B cell (primary cell): ENCODE results near the gene NECTIN4. TPM values are rescaled to one million over a fixed set of nuclear protein-coding genes. Genes with fewer than 3 reads are reported as not detected.
A peak's percentile ranks its signal among the peaks of the same experiment; 100 is the strongest.

Source experiments
- ATAC-seq: fragments of 200-7000 bp; cut with Tn5 transposase; one replicate; pipeline ENCODE4 v1.10.0; 2021; ENCODE audit warnings: low read depth, mild to moderate bottlenecking, moderate number of reproducible peaks, moderate library complexity
- CTCF ChIA-PET: fragments of 350-600 bp; sonication (Branson Sonifier 250); formaldehyde crosslinking; loops from one replicate; lab custom pipeline; 2021; ENCODE audit warnings: antibody characterized with exemption, inconsistent platforms; lab: Charles Lee
- POLR2A ChIA-PET: fragments of 350-600 bp; sonication (Branson Sonifier 250); formaldehyde crosslinking; loops from one replicate; lab custom pipeline; 2021; ENCODE audit warnings: antibody characterized with exemption; lab: Charles Lee
- DNase-seq: peaks from one replicate; pipeline ENCODE4 v3.0.0; 2013
- H2AFZ ChIP-seq: 2 replicates; pipeline ENCODE4 v1.6.1; 2012; ENCODE audit warnings: mild to moderate bottlenecking, low read depth, low read length; ENCODE audit not compliant: insufficient read depth, poor library complexity, severe bottlenecking
- H3K27ac ChIP-seq, 2 donors: 1 replicate in 1 of 2; 2 replicates in 1 of 2; pipeline ENCODE4 v1.5.1; 2012 to 2013; ENCODE audit warnings: low read length in 2 of 2, mild to moderate bottlenecking in 2 of 2, moderate library complexity in 1 of 2
- H3K27me3 ChIP-seq, 4 experiments: fragments of 200-600 bp in 1 of 4; sonication (generic) in 1 of 4; replicated peaks in 1 of 4; 1 replicate in 2 of 4; 2 replicates in 2 of 4; pipeline versions ENCODE4 v1.6.1 to v1.7.0; 2013 to 2016; ENCODE audit warnings: low read length in 3 of 4, mild to moderate bottlenecking in 2 of 4, mixed read lengths in 1 of 4, moderate library complexity in 1 of 4; ENCODE audit not compliant: insufficient read depth in 4 of 4, control insufficient read depth in 3 of 4; ENCODE audit errors: control extremely low read depth in 1 of 4
- H3K36me3 ChIP-seq, 2 experiments: replicated peaks in 1 of 2; 1 replicate in 1 of 2; 2 replicates in 1 of 2; pipeline versions ENCODE4 v1.6.1 to v1.7.1; 2013; ENCODE audit warnings: low read length in 1 of 2; ENCODE audit not compliant: insufficient read depth in 2 of 2, control insufficient read depth in 1 of 2; ENCODE audit errors: control extremely low read depth in 1 of 2, extremely low read depth in 1 of 2
- H3K4me1 ChIP-seq, 2 donors: fragments of 200-600 bp in 1 of 2; sonication (generic) in 1 of 2; 1 replicate in 1 of 2; 2 replicates in 1 of 2; pipeline versions ENCODE4 v1.5.1 to v1.6.1; 2013 to 2017; ENCODE audit warnings: low read length in 2 of 2; ENCODE audit not compliant: control insufficient read depth in 2 of 2, insufficient read depth in 2 of 2
- H3K4me2 ChIP-seq: replicated peaks from 2 replicates; pipeline ENCODE3; 2012; ENCODE audit warnings: mild to moderate bottlenecking, low read depth, low read length; ENCODE audit not compliant: poor library complexity, severe bottlenecking
- H3K4me3 ChIP-seq, 5 experiments: fragments of 200-600 bp in 1 of 5; sonication (generic) in 1 of 5; 1 replicate in 3 of 5; 2 replicates in 2 of 5; pipeline versions ENCODE4 v1.5.1 to v1.7.0; 2011 to 2016; ENCODE audit warnings: low read length in 4 of 5, mild to moderate bottlenecking in 4 of 5, low read depth in 2 of 5, control low read depth in 1 of 5, moderate library complexity in 1 of 5; ENCODE audit not compliant: insufficient read depth in 1 of 5; ENCODE audit errors: control extremely low read depth in 1 of 5, extremely low read depth in 1 of 5
- H3K79me2 ChIP-seq: fragments of 200-600 bp; sonication (generic); one replicate; pipeline ENCODE4 v1.6.0; 2016; ENCODE audit warnings: low read length; ENCODE audit not compliant: control insufficient read depth, insufficient read depth
- H3K9ac ChIP-seq: fragments of 200-600 bp; sonication (generic); 2 replicates; pipeline ENCODE4 v1.6.1; 2017; ENCODE audit warnings: mild to moderate bottlenecking, low read length, moderate library complexity
- H3K9me3 ChIP-seq, 3 donors: one replicate each; pipeline versions ENCODE4 v1.6.1 to v1.7.1; 2013; ENCODE audit warnings: low read length in 2 of 3; ENCODE audit not compliant: control insufficient read depth in 2 of 3, insufficient read depth in 1 of 3; ENCODE audit errors: control extremely low read depth in 1 of 3
- H4K20me1 ChIP-seq: 2 replicates; pipeline ENCODE4 v1.6.0; 2012; ENCODE audit warnings: mild to moderate bottlenecking, low read length; ENCODE audit not compliant: insufficient read depth, control insufficient read depth, poor library complexity, severe bottlenecking
- H3K27ac Mint-ChIP-seq: one replicate; pipeline ENCODE4 v1.8.0; 2021; ENCODE audit warnings: mixed read lengths
- H3K27me3 Mint-ChIP-seq: one replicate; pipeline ENCODE4 v1.8.0; 2021; ENCODE audit warnings: mixed read lengths
- H3K4me1 Mint-ChIP-seq: one replicate; pipeline ENCODE4 v1.8.0; 2021; ENCODE audit warnings: mixed read lengths
- H3K4me3 Mint-ChIP-seq: one replicate; pipeline ENCODE4 v1.8.0; 2021; ENCODE audit warnings: mixed read lengths
- H3K9me3 Mint-ChIP-seq: one replicate; pipeline ENCODE4 v1.8.0; 2022; ENCODE audit warnings: mixed read lengths; ENCODE audit not compliant: insufficient read depth
- CTCF ChIP-seq: fragments of 200-600 bp; IDR thresholded peaks from one replicate; pipeline ENCODE4 v1.8.0; 2022; ENCODE audit warnings: antibody characterized with exemption, mild to moderate bottlenecking
- EZH2 ChIP-seq: IDR thresholded peaks from 2 replicates; pipeline ENCODE4 v1.6.1; 2012; ENCODE audit warnings: borderline replicate concordance, low read depth, mild to moderate bottlenecking, moderate library complexity, low read length; ENCODE audit not compliant: insufficient read depth, poor library complexity, severe bottlenecking
- WGBS: methylation state at CpG from one replicate; pipeline ENCODE4 v1.1.5; 2013; ENCODE audit warnings: missing lambda C conversion rate; ENCODE audit not compliant: insufficient coverage; 5-methylcytosine and 5-hydroxymethylcytosine counted together
- intact Hi-C: fragments of 100-400 bp; cut with micrococcal nuclease; formaldehyde crosslinking; loops from one replicate; pipeline ENCODE4 v1.10.0; 2022
- polyA plus RNA-seq: library from polyadenylated mRNA; depleted of rRNA; stranded (reverse); fragments of >200 nt; gene quantifications from 2 replicates; pipeline ENCODE4 v1.2.3, GENCODE V29; 2012
- total RNA-seq, 2 donors: library from RNA; stranded (reverse); fragments of 120-200 nt in 1 of 2; gene quantifications; 1 replicate in 1 of 2; 2 replicates in 1 of 2; pipeline versions ENCODE4 v1.2.3 to v1.2.4, GENCODE V29; 2013 to 2022

The NECTIN4 gene
- total and polyA plus RNA-seq, 2 donors (not counting 1 experiment from before 2014, with no cell fraction given): not detected

- H3K36me3 ChIP-seq: peaks cover 2 to 38% of the 10 kb centered on the region in 2 experiments
- intact Hi-C loops: loop anchor here (2.0 kb wide), 2 partner anchors 48 to 74 kb away; partner anchors contain the start of genes PPOX and USF1
- H3K27ac Mint-ChIP-seq: peak overlapping the region; percentile 94
- ChIA-PET POLR2A (interaction anchor here (1.2 to 1.3 kb wide), 2 partner anchors 21 to 82 kb away, joined by 3 to 5 read pairs; partner anchors contain the start of gene KLHDC9), CTCF (no interaction called here)
- H3K9me3 Mint-ChIP-seq: no peaks in the 10 kb centered on the region
- 74% methylated on average over 10 of the region's 10 CpGs for WGBS
- ATAC-seq (peak; percentile 37), DNase-seq (peak; percentile 70)
- H3K4me1 Mint-ChIP-seq: peaks cover 67% of the 10 kb centered on the region
- H3K27me3 ChIP-seq: no peaks in the 10 kb centered on the region
- H3K9me3 ChIP-seq: no peaks in the 10 kb centered on the region
- peak overlapping the region; percentile 97 for H3K4me3 Mint-ChIP-seq
- peak overlapping the region; percentile 81 for H3K4me2 ChIP-seq
- H3K9ac ChIP-seq: no peak overlapping the region
- H3K27me3 Mint-ChIP-seq: no peaks in the 10 kb centered on the region
- H3K27ac ChIP-seq: peak overlapping the region; percentile 42 to 86
- no peak overlapping the region for H2AFZ ChIP-seq
- no peak overlapping the region for H3K4me3 ChIP-seq
- no peak for TF ChIP-seq EZH2
- peak; percentile 51 for TF ChIP-seq CTCF
- H3K4me1 ChIP-seq: peaks cover 45 to 54% of the 10 kb centered on the region in 2 donors
- H4K20me1 ChIP-seq: peaks cover 12% of the 10 kb centered on the region
- peaks cover 69% of the 10 kb centered on the region for H3K79me2 ChIP-seq
Observed at GRCh38 chr1:161119092-161119903, 29.9 kb upstream of the NECTIN4 start.
